ENCODE results near the gene RRP7A.
"Not testable (repeated sequence)": the region's sequence is repeated elsewhere in the genome, so short reads cannot be mapped to it uniquely, and the experiment has no call there.

RRP7A gene

GRCh38 chr22:42490243-42490832 lies 29.3 kb downstream of the RRP7A start:
- no peaks in the 10 kb centered on the region for H3K27me3 ChIP-seq (ENCODE audit: control insufficient read depth, insufficient read depth, low read length)
- peaks cover 6% of the 10 kb centered on the region for H3K4me1 ChIP-seq (ENCODE audit: control insufficient read depth, low read depth, low read length)
- no peak overlapping the region for H3K4me3 ChIP-seq (ENCODE audit: low read length)
- no peak overlapping the region for H3K27ac ChIP-seq (ENCODE audit: low read length)
- H3K36me3 ChIP-seq (ENCODE audit: control insufficient read depth, low read depth, low read length) = no peaks in the 10 kb centered on the region
- no peak overlapping the region for H3K9ac ChIP-seq (ENCODE audit: low read length)
- no peaks in the 10 kb centered on the region for H3K9me3 ChIP-seq (ENCODE audit: control insufficient read depth, low read depth, low read length)

- Histone ChIP-seq H3K9ac (ENCODE audit: low read length) (no peak overlapping the region), H3K9me3 (ENCODE audit: control insufficient read depth, low read depth, low read length) (no peaks in the 10 kb centered on the region), H3K4me1 (ENCODE audit: control insufficient read depth, low read depth, low read length) (peaks cover 6% of the 10 kb centered on the region), H3K4me3 (ENCODE audit: low read length) (no peak overlapping the region), H3K36me3 (ENCODE audit: control insufficient read depth, low read depth, low read length) (no peaks in the 10 kb centered on the region), H3K27ac (ENCODE audit: low read length) (no peak overlapping the region), H3K27me3 (ENCODE audit: control insufficient read depth, insufficient read depth, low read length) (no peaks in the 10 kb centered on the region)
Measured at GRCh38 chr22:42489000-42489399, 30.6 kb downstream of the RRP7A start.

GRCh38 chr22:42484506-42484905 lies 35.1 kb downstream of the RRP7A start:
- Histone ChIP-seq H3K9me3 (ENCODE audit: control insufficient read depth, low read depth, low read length) (no peaks in the 10 kb centered on the region), H3K4me1 (ENCODE audit: control insufficient read depth, low read depth, low read length) (no peaks in the 10 kb centered on the region), H3K27me3 (ENCODE audit: control insufficient read depth, insufficient read depth, low read length) (no peaks in the 10 kb centered on the region), H3K4me3 (ENCODE audit: low read length) (no peak overlapping the region), H3K36me3 (ENCODE audit: control insufficient read depth, low read depth, low read length) (no peaks in the 10 kb centered on the region), H3K9ac (ENCODE audit: low read length) (no peak overlapping the region), H3K27ac (ENCODE audit: low read length) (no peak overlapping the region)

GRCh38 chr22:42483610-42484223 lies 35.9 kb downstream of the RRP7A start:
- H3K9me3 ChIP-seq (ENCODE audit: control insufficient read depth, low read depth, low read length); H3K27ac ChIP-seq (ENCODE audit: low read length); H3K9ac ChIP-seq (ENCODE audit: low read length); H3K27me3 ChIP-seq (ENCODE audit: control insufficient read depth, insufficient read depth, low read length); H3K36me3 ChIP-seq (ENCODE audit: control insufficient read depth, low read depth, low read length); H3K4me1 ChIP-seq (ENCODE audit: control insufficient read depth, low read depth, low read length); H3K4me3 ChIP-seq (ENCODE audit: low read length): not testable (repeated sequence)

GRCh38 chr22:42475122-42475521 lies 44.5 kb downstream of the RRP7A start:
- Histone ChIP-seq H3K27me3 (ENCODE audit: control insufficient read depth, insufficient read depth, low read length) (no peaks in the 10 kb centered on the region), H3K4me1 (ENCODE audit: control insufficient read depth, low read depth, low read length) (no peaks in the 10 kb centered on the region), H3K27ac (ENCODE audit: low read length) (no peak overlapping the region), H3K9me3 (ENCODE audit: control insufficient read depth, low read depth, low read length) (no peaks in the 10 kb centered on the region), H3K36me3 (ENCODE audit: control insufficient read depth, low read depth, low read length) (no peaks in the 10 kb centered on the region), H3K9ac (ENCODE audit: low read length) (no peak overlapping the region), H3K4me3 (ENCODE audit: low read length) (no peak overlapping the region)

DNA sequence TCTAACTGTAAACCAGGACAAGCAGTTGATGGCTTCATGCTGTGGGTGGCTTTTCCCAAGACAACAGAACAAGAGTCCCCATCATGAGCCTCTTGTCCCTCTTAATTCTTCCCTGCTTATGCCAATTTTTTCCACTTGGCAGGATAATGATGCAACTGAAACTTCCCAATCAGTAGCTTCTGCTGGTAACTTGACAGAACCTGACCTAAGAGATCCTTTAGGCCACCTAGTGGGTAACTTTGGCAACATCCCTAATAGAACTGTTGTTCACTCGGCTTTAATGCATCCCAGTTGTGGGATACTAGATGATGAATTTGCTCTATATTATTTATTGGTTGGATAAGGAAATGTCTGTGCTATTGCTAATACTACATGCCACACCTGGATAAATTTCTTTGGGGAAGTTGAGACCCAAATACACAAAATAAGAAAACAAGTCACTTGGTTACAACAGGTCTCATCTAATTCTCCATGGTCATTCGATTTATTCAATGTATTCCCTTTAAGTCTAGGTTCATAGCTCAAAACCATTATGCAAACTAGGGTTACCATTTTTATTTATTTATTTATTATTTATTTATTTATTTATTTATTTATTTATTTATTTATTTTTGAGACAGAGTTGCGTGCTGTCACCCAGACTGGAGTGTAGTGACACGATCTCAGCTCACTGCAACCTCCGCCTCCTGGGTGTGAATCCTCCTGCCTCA lies 46.0 kb downstream of the RRP7A start:
- no peak overlapping the region for H3K9ac ChIP-seq (ENCODE audit: low read length)
- no peak overlapping the region for H3K4me3 ChIP-seq (ENCODE audit: low read length)
- no peaks in the 10 kb centered on the region for H3K9me3 ChIP-seq (ENCODE audit: control insufficient read depth, low read depth, low read length)
- no peak overlapping the region for H3K27ac ChIP-seq (ENCODE audit: low read length)
- no peaks in the 10 kb centered on the region for H3K27me3 ChIP-seq (ENCODE audit: control insufficient read depth, insufficient read depth, low read length)
- H3K4me1 ChIP-seq (ENCODE audit: control insufficient read depth, low read depth, low read length) = no peaks in the 10 kb centered on the region
- H3K36me3 ChIP-seq (ENCODE audit: control insufficient read depth, low read depth, low read length) = no peaks in the 10 kb centered on the region

GRCh38 chr22:42472671-42473070 lies 46.9 kb downstream of the RRP7A start:
- Histone ChIP-seq H3K27ac (ENCODE audit: low read length) (no peak overlapping the region), H3K4me3 (ENCODE audit: low read length) (no peak overlapping the region), H3K36me3 (ENCODE audit: control insufficient read depth, low read depth, low read length) (no peaks in the 10 kb centered on the region), H3K9me3 (ENCODE audit: control insufficient read depth, low read depth, low read length) (no peaks in the 10 kb centered on the region), H3K9ac (ENCODE audit: low read length) (no peak overlapping the region), H3K4me1 (ENCODE audit: control insufficient read depth, low read depth, low read length) (no peaks in the 10 kb centered on the region), H3K27me3 (ENCODE audit: control insufficient read depth, insufficient read depth, low read length) (no peaks in the 10 kb centered on the region)

DNA sequence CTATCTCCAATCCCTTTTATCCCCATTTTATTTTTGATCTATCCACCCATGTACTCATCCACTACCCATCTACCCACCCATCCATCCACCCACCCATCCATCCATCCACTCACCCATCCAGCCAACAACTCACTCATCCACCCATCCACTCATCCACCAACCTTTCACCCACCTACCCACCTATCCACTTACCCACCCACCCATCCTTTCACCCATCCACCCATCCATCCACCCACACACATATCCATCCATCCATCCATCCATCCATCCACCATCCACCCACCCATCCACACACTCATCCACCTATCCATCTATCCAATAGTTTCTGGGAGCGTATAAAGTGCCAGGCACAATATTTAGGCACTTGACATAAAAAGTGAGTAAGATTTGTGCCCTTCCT lies 48.2 kb downstream of the RRP7A start:
- Histone ChIP-seq H3K9me3 (ENCODE audit: control insufficient read depth, low read depth, low read length) (no peaks in the 10 kb centered on the region), H3K4me3 (ENCODE audit: low read length) (no peak overlapping the region), H3K36me3 (ENCODE audit: control insufficient read depth, low read depth, low read length) (no peaks in the 10 kb centered on the region), H3K27ac (ENCODE audit: low read length) (no peak overlapping the region), H3K9ac (ENCODE audit: low read length) (no peak overlapping the region), H3K27me3 (ENCODE audit: control insufficient read depth, insufficient read depth, low read length) (no peaks in the 10 kb centered on the region), H3K4me1 (ENCODE audit: control insufficient read depth, low read depth, low read length) (no peaks in the 10 kb centered on the region)

- no peaks in the 10 kb centered on the region for H3K27me3 ChIP-seq (ENCODE audit: control insufficient read depth, insufficient read depth, low read length)
- H3K36me3 ChIP-seq (ENCODE audit: control insufficient read depth, low read depth, low read length) = no peaks in the 10 kb centered on the region
- H3K4me3 ChIP-seq (ENCODE audit: low read length) = no peak overlapping the region
- no peak overlapping the region for H3K9ac ChIP-seq (ENCODE audit: low read length)
- H3K27ac ChIP-seq (ENCODE audit: low read length) = no peak overlapping the region
- no peaks in the 10 kb centered on the region for H3K9me3 ChIP-seq (ENCODE audit: control insufficient read depth, low read depth, low read length)
- no peaks in the 10 kb centered on the region for H3K4me1 ChIP-seq (ENCODE audit: control insufficient read depth, low read depth, low read length)
Measured at GRCh38 chr22:42470366-42471082, 49.1 kb downstream of the RRP7A start.

DNA sequence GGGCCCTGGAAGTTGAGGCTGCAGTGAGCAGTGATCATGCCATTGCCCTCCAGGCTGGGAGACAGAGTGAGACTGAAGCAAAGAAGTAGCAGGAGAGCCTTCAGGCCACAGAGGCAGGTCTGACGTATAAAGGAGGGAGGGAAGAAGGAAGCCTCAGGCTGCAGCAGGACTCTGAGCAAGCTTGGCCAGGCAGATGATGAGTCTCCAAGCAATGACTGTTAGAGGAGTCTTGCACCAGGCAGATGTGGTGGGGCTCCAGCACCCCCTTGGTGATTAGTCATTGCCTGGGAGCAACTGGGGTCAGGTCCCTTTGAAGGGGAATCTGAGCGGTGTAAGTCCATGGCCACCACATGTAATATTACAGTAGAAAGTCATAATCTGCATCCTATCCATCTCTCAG lies 50.8 kb downstream of the RRP7A start:
- H3K36me3 ChIP-seq (ENCODE audit: control insufficient read depth, low read depth, low read length) = no peaks in the 10 kb centered on the region
- H3K9me3 ChIP-seq (ENCODE audit: control insufficient read depth, low read depth, low read length) = no peaks in the 10 kb centered on the region
- no peaks in the 10 kb centered on the region for H3K27me3 ChIP-seq (ENCODE audit: control insufficient read depth, insufficient read depth, low read length)
- no peak overlapping the region for H3K4me3 ChIP-seq (ENCODE audit: low read length)
- H3K4me1 ChIP-seq (ENCODE audit: control insufficient read depth, low read depth, low read length) = no peaks in the 10 kb centered on the region
- no peak overlapping the region for H3K9ac ChIP-seq (ENCODE audit: low read length)
- no peak overlapping the region for H3K27ac ChIP-seq (ENCODE audit: low read length)

GRCh38 chr22:42462016-42462415 lies 57.6 kb downstream of the RRP7A start:
- Histone ChIP-seq H3K4me1 (ENCODE audit: control insufficient read depth, low read depth, low read length) (peaks cover 23% of the 10 kb centered on the region), H3K9me3 (ENCODE audit: control insufficient read depth, low read depth, low read length) (no peaks in the 10 kb centered on the region), H3K27me3 (ENCODE audit: control insufficient read depth, insufficient read depth, low read length) (peaks cover 23% of the 10 kb centered on the region), H3K36me3 (ENCODE audit: control insufficient read depth, low read depth, low read length) (no peaks in the 10 kb centered on the region), H3K27ac (ENCODE audit: low read length) (no peak overlapping the region), H3K4me3 (ENCODE audit: low read length) (no peak overlapping the region), H3K9ac (ENCODE audit: low read length) (no peak overlapping the region)

All from iPS-18a (cell line).